Measurements from ENCODE around the gene TEX52.

DNA sequence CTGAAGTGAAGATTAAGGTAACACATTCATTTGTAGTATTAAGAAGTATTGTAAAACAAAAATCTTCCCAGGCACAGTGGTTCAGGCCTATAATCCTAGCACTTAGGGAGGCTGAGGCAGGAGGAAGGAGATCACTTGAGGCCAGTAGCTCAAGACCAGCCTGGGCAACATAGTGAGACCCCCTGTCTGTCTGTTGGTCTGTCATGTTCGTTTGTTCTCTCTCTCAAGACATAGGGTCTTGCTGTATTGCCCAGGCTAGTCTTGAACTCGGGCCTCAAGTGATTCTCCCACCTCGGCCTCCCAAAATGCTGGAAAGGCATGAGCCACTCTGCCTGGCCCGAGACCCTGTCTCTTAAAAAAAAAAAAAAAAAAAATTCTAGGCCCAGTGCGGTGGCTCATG, 40.6 kb upstream of the TEX52 start:
- TF ChIP-seq POLR2A (IDR thresholded peaks at IDR 0.05; ENCODE audit: low read length) (no peak), GATA1 (IDR thresholded peaks at IDR 0.05; ENCODE audit: low read depth, low read length) (no peak)

All from erythroblast (primary cell).